C1 segment of cervical spinal cord (tissue), 14 donors: Measurements from ENCODE around the gene TFE3.
"Not testable (repeated sequence)": the region's sequence is repeated elsewhere in the genome, so short reads cannot be mapped to it uniquely, and the experiment has no call there.

Experiments
- DNase-seq, 14 donors: peaks; one replicate each; lab custom pipeline; 2025; lab: John Stamatoyannopoulos, UW

Gene TFE3

DNA sequence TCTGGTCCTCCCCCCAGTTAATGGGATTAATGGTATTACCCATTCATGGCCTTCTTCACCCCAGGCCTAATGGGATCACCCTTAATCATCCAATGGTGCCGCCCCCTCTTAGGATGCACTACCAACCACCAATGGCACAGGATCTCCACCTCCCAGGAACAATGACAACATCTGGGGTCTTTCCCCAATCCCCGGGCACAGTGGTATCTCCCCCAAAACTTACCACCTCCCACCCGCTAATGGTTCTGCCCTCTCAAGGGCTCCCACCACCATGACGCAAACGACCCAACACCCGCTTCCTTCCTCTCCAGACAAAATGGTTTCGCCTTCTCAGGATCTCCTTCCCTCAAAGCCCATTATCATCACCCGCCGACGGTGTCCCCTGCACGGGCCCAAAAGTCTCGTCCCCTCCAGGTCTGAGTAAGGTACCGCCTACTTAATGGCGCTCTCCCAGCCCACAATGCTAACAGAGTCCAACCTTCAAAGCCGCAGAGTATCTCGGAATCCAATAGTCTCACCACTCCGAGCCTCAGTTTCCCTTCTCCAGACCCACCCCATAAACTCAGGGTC is 41.6 kb downstream of the TFE3 start:
- DNase-seq = peak in 5 of 14 donors; percentile 5 to 45 (median 32)

DNA sequence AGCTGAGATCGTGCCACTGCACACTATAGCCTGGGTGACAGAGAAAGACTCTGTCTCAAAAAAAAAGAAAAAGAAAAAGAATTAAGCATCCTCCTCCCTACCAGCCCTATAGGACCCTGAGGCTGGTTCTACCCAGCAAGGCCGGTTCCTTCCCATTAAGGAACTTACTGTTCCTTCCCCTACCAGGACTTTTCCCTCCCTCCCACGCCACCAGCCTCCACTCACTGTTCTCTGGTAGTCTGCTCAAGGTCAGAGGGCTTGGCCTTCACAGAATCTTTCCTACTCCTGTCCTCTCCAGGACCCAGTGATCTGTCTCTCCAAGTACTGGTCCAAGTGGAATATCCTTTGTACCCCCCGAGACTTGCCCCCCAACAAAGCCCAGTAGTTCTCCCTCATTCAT is 42.5 kb downstream of the TFE3 start:
- DNase-seq = no peak

DNA sequence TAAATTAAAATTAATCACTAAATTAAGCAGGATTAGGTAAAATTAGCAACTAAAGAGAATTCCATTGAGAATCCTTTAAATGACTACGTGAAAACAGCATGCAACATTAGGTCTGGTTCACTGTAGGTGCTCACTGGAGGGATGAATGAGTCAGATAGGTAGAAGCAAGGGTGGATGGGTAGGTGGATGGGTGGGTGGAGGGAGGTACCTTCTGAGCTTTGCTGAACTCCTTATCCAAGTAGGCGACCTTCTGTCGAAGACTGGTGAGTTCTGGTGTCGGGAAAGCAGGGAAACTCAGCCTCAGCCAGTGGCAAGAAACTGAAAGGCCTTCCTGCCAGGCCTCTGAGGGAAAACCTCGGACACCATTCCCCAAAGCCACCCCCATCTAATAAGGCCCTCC is 44.1 kb downstream of the TFE3 start:
- DNase-seq = no peak

DNA sequence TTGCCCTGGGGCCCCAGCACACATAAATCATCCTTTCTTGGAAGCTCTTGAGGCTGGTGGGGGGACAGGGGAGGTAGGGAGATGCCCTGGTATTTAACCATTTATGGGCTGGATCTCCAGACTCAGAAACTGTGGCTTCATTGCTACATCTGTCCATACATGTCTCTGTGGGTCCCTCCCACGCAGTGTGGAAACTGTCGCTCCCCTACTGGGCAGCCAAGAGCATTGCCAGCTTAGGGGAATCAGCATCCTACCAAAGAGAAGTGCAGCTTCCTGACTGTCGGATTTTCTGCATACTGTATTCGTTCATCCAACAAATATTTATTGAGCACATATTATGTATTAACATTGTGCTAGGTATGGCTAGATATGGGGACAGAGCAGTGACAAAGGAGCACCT is 44.8 kb downstream of the TFE3 start:
- DNase-seq = no peak

DNA sequence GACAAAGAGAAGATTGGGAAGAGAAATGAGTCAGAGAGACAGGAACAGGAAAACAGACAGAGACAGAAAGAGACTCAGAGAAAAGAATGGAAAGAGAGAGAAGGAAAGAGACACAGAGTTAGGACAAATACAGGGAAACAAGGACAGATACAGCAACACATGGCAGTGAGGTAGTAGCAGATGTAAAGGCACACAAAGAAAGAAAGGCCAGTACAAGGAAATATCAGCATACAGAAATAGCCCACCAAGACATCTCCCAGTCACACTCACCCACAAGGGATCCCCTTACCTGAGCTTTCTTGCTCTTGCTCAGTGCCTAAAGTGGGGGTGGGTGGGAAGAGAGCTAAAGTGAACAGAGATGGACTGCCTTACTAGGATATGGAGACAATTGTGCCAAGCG is 45.3 kb downstream of the TFE3 start:
- no peak for DNase-seq

DNA sequence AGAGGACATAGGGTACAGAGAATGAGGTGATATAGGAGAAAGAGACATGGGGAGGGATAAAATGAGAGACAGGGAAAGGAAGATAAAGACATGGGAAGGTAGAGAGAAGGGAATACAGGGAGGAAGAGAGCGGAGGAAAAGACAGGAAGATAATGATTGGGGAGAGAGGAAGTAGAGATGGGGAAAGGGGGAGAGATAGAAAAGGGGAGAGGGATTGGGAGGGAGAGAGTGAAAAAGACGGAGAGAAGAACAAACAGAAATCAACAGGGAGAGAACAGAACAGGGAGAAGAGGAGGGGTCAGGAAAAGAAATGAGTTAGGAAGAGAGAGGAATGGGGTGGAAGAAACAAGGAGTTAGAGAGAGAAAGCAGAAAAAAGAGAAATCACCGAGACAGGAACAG is 45.7 kb downstream of the TFE3 start:
- DNase-seq = no peak

DNA sequence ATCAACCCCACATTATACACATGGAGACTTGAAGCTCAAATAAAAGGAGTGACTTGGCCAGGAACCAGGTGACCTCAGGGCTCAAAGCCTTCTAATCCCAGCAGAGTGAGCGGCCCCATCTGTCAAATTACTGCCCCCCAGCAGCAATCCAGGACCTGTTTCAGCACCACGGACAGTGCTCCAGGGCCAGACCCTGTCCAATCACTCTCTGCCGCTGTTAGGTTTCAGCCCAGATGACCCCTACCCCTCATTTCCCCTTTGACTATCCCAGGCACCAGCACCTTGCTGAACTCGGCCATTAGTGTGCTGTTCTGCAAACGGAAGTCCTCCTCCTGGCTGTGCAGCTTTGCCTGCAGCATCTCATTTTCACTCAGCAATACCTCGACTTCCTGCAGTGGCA is 46.2 kb downstream of the TFE3 start:
- no peak for DNase-seq

DNA sequence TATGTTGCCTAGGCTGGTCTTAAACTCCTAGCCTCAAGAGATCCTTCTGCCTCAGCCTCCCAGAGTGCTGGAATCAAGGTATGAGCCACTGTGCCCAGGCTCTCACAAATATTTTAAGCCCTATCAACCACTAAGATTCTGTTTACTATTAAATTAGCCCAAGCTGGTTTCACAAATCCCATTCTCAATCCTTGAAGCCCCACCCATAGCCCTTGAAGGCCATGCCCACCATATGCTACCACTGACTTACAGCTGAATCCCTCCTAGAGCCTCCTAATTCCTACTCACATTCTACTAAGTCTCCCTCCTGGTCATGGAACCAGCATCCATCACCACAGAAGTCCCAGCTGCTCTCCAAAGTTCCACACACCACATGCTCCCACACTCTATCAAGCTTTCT is 50.8 kb downstream of the TFE3 start:
- DNase-seq = no peak

DNA sequence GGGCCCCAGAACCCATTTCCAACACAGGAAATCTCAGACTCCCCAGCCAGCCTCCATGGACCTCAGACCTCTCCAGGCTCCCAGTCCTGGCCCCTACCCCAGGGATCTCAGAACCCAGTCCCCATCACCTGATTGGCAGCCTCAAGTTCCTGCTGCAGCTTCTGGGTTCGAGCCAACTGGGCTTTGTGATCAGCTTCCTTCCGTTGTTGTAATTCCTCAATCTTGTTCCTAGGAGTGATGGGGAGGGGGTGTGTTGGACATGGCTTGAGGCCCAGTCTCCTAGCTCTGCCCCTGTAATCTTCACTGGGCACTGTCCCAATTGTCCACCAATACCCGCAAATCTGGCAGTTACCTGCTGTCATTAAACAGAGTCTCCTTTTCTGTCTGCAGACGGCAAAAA is 53.7 kb downstream of the TFE3 start:
- no peak for DNase-seq

DNA sequence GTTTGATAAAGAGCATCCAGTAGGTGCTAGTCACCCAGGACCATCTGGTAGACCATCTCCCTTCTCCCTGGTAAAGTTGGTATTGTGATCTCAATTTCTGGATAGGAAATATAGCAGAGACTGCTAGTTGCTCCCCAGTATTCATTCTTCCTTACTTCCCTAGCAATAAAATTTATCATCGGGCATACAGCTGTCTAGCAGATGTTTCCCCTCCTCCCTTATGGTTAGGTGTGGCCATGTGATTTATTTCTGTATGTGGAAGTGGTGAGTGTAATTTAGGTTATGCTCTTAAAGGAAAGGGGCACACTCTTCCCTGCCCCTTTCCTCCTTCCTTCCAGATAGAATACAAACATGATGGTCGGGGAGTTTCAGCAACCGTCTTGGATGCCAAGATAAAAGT is 59.3 kb downstream of the TFE3 start:
- no peak for DNase-seq

DNA sequence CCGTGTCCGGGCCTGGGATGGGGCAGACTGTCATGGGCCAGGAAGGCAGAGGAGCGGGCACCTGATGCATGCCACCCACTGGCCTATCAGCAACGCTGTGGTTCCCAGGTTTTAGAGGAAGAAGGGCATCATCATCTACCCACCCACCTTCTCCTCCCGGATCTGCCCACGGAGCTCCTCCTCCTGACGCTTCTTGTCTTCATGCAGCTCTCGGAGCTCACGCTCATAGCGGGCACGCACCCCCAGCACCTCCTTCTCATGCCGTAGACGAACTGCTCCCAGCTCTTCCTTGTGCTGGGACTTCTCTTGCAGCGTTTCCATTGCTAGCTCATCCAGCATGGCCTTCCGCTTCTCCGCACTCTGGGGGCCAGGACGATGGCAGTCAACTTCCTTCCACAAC is 60.1 kb downstream of the TFE3 start:
- DNase-seq = no peak

DNA sequence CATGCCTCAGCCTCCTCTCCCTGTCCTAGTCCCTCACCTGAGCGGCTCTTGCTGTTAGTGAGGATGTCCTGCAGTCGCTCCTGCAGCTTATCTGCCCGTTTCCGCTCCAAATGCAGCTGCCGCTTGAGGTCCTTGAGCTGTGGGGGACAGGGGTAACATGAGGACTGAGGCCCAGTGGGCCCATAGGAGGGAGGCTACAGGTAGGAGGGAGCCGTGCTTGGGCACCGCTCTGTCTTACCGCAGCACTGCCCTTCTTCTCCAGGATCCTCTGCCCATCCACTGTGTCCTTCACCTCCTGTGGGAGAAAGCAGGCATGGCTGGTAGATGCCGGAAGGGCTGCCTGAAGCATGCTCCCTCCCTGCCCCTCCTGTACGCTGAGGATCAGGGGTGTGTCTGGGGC is 62.0 kb downstream of the TFE3 start:
- no peak for DNase-seq

DNA sequence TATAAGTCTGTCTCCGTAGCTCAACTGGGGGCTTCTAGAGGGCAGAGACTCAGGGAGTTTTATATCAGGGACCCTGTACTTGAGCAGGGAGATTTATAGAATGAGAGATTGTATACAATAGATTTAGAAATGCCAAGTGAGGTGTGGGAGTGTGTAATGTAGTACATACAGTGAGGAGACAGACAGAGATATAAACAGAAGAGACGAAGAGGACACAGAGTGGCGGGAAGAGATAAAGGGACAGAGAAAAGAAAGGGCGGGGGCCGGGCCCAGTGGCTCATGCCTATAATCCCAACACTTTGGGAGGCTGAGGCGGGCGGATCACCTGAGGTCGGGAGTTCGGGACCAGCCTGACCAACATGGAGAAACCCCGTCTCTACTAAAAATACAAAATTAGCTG is 62.8 kb downstream of the TFE3 start:
- DNase-seq = not testable (repeated sequence)
